Hematopoietic multipotent progenitor cell treated with erythropoietin and hydrocortisone succinate and interleukin-3 and kit ligand, for 15 days (in vitro differentiated cells): ENCODE results near the gene MCM8.
A peak's percentile ranks its signal among the peaks of the same experiment; 100 is the strongest.

Experiments
- DNase-seq: peaks from one replicate; pipeline ENCODE4 v3.0.0-alpha.2; 2015; ENCODE audit warnings: low spot score

The MCM8 gene

DNA sequence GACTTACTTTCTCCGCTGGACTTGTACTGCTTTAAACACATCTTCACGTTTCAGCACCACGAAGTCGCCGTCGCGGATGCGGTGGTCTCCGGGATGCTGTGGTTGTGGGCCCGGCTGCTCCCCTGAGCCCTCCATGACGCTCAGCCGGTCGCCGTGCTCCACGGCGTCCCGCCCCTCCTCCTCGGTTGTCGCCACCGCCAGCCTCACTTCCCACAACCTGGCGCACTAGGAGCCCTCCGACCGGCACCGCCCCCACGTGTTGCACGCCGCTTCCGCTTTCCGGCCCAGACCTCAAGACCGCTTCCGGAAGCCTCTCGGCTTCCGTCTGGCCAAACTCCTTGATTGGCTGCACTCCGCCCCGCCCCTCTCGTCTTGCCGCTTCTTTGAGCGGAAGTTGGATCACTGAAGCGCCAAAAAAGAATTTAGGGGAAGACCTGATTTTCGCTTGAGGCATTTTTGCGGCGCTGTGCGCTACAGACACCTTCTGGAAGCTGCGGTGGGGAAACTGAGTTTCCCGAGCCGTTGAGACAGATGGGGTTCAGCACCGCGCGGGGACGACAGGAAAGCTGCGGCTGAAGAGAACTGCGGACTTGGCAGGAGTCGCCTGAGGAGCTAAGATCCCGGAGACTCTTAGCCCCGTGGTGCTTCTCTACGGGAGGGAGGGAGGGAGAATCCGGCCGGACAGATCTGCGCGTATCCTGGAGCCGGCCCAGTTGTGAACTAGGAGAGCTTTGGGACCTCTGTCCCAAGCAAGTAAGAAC, at the start of gene MCM8, which contains the start of gene TRMT6:
TSS of gene MCM8 (plus strand) at position 382 of the 761 bp plus-strand sequence. CDS start 1,364 bp downstream, outside the sequence.
TSS of gene TRMT6 (minus strand) at position 263 of the 761 bp plus-strand sequence. CDS start at position 135, 128 bp downstream.
- peak; percentile 94 for DNase-seq

DNA sequence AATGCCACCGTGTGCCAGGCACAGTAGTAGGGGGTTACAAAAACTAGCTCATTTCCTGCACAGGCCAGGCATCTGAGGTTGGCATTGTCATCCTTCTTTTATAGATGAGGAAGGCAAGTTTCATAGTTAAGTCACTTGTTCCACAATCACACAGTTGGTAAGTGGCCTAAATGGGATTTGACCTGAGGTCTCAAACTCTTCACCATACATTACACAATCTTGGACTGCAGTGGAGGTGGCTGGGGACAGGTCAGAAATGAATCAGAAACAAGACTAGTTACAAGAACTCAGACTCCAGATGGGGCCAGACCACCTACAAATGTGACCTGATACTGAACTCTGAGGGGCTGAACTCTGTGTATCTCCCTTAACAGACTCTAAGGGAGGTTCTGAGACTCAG, 49.5 kb upstream of the MCM8 start:
- no peak for DNase-seq

DNA sequence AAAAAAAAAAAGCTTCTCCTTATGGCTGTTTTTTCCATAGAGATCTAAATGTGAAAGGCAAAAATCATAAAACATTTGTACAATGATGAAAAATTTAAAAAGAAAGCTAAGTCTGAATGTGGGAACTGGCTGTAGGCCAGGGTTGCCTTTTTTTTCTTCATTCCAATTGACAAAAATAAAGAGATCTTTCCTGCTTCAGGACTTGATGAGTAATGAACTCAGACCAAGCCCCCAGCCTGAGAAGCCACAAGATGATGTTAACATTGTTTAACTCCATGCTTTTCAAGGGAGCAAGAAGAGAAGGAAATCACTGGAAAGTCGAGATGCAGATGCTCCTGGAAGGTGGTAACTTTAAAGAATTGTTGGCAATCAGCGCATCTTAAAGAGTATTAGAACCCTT, 41.5 kb upstream of the MCM8 start:
- no peak for DNase-seq

DNA sequence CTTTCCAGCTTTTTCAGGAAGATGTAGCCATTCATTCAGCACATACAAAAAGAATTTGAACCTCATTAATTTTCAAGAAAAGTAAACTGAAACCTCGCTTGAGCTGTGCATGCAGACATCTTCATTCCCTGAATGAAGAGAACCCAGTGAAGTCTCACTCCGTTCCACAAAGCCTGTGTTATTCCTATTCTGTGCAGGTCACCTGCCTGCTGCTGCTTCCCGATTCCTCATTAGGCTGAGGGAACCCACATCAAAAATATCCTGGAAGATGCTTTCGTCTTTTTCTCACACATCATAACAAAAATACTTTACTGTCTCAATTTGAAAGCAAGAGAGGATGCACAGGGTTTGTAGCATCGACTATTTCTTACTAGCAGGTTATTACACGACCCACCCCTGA, 40.3 kb upstream of the MCM8 start:
- DNase-seq = no peak

DNA sequence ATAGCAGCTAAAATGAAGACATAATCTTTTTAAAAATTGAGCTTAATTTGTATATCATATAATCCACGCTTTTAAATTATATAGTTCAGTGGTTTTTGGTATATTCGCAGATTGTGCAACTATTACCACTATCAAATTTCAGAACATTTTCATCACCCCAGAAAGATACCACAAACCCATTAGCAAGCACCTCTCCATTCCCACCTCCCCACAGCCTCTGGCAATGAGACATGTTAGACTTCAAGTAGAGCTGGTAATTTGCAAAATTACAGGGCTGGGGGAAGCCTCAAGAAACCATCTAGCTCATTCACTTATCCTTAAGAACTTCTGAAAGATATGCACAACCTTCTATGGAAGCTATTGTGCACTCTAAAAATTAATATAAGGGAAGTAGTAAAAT, 37.3 kb upstream of the MCM8 start:
- no peak for DNase-seq

DNA sequence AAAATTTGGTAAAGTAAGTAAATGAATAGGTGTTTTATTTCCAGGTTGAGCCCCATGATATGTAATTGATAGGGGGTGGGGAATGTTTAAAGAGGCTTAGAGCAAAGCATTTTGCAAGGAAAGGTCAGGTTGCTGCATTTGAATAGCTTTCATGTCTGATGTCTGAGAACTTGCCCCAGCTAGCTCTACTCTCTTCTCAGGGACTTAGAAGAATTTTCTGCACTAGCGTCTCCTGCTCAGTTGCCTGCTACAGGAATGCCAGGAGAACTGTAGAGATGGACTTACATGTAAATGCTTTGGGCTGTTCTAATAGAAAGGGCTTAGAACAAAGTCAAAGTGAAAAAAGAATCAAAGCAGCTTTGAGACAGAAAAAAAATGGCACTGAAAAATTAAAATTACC, 35.6 kb upstream of the MCM8 start:
- DNase-seq = no peak

DNA sequence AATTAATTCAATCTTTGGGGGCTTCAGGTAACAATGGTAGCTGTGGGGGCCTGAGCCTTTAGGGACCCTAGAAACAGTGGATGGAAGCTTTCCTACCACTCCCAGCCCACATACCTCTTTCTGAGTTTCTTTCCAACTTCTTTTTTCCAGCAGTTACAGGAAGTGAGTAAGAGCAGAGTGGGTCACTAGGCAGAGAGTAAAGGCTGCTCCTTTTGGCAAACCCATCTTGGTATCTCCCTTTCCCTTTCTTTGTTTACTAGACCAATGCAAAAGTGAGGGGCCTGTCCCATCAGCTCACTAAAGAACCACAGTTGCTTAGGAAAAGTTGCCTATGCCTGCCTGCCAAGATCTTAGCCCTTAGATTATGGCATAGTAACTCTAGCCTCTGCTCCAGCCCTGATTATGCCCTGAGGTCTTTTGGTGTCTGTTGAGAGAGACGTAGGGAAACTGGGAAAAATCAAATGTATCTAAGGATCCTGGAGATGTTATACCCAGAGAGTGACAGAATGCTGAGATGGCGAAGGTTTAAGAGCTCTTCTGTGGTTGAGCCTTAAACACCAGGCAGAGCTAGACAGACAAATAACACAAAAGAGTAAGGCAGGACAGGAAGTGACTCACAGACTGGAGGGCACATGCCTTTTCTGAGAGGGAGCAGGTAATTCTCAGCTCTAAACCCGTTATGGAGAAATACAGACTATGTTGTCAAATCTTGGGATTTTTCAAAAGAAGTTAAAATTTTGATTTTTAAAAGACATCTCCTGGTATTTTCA, 31.4 kb upstream of the MCM8 start:
- no peak for DNase-seq

DNA sequence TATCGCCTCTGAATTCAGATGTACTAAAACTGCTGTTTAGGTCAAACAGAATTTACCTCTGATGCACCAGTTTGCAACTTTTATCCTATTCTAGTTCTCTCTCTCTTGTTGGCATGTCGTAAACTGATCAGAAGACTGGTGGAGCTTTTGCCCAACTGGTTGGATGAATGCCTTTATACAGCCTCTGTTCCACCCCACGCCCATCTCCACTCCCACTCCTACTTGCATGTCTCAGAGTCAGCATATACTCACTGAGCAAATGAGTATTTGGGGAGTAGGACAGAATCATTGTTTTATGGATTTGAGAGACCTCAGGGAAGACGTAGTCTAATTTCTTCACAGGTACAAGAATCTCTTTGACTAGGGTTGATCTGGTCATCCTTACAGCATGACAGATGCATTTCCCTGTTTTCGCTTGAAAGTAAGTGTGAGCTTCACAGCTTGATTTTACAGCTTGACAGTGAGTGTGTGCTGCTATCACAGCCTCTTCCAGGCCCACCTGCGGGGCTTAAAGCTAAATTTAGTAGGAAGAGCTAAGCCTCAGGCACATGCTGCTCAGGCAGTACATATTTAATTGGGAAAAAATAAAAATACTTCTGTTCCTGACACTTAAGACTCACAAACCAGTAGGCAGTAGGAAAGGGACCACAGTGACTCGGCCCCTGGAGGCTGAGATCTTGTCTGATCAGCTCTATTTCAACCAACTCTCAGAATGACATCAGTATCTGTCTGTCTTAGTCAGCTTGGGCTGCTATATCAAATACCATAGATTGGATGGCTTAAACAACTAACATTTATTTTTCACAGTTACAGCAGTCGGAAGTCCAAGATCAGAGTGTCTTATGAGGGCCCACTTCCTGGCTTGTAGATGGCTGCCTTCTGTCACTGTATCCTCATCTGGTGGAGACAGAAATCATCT, 30.6 kb upstream of the MCM8 start:
- DNase-seq = no peak

DNA sequence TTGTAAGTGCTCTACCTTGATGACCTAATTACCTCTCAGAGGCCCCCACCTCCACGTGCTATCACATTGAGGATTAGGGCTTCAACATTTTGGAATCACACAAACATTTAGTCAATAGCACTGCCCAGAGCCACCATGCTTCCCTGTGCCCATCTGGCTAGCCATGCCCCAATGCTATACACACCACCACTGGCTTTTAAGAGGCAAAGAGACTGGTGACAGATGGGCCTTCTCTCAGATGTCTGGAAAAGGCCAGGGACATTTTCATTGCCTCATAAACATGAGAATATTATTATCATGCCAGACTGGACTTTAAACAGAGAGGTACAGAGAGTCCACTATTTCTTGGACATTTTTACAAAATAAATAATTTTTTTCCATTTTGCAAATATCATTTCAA, 29.9 kb upstream of the MCM8 start:
- no peak for DNase-seq

DNA sequence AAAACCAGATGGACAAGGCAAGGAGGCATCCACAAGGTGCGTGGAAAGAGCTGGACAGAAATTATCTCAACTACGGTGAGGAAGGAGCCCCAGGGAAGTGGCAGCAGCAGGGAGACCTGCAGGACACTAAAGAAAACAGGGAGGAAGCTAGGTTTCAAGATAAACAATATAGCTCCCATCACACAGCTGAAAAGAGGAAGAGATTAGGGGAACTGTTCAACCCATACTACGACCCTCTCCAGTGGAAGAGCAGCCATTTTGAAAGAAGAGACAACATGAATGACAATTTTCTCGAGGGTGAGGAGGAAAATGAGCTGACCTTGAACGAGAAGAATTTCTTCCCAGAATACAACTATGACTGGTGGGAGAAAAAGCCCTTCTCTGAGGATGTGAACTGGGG, 27.0 kb upstream of the MCM8 start:
- DNase-seq = no peak

DNA sequence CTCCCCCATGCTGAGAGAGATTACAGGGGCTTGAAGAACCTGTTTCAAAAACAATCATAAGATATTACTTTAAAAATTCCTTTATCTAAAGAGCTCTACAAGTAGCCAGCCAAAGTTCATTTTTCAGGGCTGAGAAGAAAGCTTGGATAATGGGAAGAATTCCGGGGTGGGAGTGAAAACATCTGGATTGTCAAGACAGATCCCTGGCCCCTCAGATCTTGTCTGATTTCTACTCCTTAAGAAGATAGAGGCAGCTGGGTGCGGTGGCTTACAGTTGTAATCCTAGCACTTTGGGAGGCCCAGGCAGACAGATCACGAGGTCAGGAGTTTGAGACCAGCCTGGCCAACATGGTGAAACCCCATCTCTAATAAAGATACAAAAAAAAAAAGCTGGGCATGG, 24.9 kb upstream of the MCM8 start:
- DNase-seq = no peak

DNA sequence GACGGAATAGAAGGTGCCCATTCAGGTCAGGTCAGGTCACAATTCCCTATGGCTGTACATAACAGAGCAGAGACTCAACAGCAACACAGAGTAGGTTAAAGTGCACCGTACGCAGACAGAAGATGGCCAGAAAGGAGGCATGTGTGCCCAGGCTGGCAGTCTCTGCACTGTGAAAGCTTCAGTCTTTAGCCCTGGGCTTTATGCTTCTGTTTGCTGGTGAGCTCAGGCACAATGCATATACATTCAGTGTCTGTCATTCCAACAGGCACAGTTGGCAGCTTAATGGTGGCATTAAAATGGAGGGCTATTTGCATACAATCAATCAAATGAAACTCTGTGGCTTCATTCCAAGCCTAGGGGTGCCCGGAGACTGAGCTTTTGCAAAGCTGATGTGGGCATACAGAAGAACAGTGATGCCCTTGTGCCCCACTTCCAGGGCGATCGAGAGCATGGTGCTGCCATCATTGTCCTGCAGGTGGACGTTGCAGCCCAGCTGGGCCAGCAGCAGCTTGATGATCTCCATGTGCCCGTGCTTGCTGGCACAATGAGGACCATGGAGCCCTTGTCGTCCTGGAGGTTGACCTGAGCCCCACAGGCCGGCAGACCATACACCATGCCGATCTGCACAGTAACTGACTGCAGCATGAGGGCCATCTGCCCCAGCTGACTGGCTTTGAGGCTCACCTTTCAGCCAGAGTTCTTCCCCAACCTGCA, 22.5 kb upstream of the MCM8 start:
- no peak for DNase-seq

DNA sequence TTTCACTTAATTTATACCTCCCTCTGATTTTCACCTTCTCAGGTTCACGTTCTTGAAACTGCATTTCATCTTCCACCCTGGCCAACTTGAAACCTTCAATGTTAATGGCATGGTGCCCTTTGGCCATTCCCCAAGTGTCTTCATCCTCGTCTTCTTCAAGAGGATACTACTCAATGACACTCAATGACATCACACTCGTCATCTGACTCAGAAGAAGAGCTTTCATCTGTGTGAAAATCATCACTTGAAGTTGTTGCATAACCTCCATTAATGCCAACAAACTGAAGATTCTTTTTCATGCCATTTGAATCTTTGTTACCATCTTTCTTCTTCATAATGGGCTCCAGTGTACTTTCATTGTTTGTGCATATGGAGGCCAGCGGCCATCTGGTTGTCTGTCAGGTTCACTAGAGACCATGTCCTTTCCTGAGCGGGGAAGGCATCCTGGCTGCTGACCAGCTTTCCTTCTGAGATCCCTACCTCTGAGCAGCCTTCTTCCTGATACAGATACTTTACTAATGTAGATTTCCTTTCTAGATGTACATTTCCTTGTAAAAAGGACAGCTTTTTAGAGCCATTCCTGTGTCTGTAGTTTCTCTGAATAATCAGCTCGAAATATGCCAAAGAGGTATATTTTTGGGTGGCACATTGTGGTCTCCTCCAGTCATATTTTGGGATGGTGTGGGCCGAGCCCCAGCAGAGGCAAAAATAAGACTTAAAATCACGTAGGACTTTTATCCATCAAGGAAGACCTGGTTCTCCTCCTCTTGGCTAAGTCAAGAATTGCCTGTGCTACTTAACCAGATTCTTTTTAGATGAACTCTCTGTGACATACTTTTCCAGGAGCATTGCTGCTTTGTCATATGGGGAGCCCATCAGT, 21.4 kb upstream of the MCM8 start:
- no peak for DNase-seq

DNA sequence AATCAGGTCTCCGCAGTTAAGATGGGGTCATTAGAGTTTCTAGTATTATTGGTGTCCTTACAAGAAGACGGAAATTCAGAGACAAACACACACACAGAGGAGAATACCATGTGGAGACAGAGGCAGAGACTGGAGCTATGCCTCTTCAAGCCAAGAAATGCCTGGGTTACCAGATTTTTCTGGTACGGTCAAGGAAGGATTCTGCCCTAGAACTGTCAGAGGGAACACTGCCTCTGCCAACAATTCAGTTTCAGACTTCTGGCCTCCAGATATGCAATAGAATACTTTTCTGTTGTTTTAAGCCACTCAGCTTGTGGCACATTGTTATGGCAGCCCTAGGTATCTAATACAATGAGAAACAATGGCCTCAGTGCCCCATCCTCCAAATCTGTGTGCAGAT, 19.0 kb upstream of the MCM8 start:
- no peak for DNase-seq

DNA sequence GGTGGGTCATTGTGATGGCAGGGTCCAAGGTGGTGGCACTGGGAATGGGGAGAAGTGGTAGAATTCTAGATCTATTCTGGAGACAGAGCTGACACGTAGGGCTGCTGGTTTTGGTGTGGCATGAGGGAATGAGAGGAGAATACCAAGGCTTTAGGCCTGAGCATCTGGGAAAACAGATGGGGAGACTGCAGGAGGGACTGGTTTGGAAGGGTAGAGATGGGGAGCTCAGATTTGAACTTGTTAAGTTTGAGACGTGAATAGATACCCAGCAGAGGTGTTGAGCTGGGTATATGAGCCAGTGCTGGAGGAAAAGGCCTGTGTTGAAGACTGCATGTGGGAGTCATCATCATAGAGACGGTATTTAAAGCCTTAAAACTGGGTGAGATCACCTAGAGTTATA, 17.7 kb upstream of the MCM8 start:
- DNase-seq = no peak

DNA sequence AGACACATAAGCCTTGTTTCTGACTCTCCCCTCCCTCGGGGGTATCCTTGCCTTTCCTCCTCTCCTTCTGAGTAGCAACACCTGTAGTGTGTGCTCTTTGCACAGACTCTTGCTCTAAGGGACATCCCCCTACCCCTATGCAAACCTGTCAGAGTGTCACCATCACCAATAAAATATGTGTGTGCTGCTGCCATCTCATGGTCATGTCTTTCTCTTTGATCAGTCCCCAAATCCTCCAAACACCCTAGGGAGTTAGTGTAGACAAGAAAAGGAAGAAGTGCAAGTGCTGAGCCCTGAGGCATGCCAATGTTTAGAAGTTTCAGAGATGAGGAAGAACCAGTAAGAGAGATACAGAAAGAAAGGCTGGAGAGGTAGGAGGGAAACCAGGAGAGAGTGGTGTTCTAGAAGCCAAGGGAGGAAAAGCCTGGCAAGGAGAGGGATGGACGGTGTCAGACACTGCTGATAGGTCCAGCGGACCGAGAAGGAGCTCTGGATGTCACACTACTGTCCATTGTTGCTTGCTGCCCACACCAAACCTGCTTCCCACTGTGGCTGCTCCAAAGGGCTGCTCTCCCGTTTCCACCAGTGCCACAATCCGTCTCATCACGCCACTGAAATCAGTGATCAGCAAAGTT, 16.5 kb upstream of the MCM8 start:
- DNase-seq = no peak

DNA sequence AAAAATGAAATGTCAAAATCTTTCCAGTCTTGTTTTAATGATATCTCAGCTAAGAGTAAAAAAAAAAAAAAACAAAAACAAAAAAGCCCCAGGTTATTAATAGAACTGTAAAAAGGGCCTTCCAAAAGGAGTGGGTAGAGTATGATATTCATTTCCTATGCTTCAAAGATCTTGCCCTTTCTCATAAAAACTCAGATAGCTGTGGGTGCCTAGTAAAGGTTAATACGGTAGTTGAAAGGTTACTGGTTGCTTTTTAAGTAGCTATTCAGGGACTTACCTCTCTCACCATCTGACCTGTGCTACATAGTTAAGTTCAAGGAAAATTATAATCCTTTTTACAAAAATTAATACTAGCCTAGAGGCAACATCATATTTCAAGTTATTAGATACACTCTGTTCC, 15.1 kb upstream of the MCM8 start:
- DNase-seq = no peak

DNA sequence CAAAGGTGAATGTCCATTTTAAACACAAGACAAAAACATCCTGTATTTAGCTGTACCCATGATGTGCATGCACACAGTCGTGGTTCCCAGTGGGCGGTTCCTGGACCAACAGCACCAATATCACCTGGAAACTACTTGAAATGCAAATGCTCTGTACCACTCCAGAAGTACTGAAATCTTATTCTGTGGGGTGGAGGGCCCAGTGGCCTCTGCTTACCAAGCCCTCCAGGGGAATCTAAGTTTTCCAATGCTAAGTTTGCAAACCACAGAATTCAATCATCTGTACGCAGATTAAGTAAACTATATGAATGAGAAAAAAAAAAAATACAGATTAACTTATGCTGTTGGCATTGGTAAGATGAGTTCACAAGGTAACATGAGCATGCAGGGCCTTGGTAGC, 14.2 kb upstream of the MCM8 start:
- DNase-seq = no peak

DNA sequence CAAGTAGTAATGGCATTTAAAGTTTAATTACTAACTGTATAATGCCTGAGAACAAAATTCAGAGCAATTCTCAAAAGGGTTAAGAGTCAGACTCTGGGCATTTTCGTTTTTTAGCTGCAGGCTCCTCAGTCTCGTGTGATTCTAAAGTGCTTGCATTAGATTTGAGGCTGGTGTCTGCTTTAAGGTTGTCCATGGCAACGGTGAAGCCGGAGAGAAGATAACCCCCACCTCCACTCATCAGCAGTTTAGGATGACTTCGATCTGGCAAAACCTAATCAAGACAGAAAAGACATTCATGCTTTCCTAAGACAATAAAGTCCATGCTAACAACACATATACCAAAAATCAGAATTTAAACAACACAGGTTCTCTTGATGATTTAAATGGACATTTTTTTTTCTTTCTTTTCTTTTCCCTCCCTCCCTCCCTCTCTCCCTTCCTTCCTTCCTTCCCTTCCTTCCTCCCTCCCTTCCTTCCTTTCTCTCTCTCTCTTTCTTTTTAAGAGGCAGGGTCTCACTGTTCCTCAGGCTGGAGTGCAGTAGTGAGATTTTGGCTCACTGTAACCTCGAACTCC, 11.9 kb upstream of the MCM8 start:
- no peak for DNase-seq

DNA sequence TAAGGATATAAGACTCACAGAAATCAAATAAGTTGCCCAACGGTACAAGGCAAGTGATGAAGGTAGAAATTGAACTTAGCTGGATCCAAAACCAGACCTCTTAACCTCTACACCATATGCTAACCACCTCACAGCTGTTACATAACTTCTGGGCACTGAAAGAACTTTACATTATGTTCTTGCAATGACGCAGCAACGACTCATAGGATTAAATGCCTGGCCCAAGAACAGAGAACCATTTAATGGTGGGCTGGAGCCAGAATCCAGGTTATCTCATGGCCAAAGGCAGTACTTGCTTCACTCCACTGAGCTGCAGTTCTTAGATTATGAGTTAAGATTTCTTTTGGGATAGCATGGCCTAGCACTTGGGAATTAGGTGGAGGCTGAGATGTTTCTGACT, 4.5 kb upstream of the MCM8 start:
- DNase-seq = no peak
